ENCODE data around the gene ZMAT2.

DNA sequence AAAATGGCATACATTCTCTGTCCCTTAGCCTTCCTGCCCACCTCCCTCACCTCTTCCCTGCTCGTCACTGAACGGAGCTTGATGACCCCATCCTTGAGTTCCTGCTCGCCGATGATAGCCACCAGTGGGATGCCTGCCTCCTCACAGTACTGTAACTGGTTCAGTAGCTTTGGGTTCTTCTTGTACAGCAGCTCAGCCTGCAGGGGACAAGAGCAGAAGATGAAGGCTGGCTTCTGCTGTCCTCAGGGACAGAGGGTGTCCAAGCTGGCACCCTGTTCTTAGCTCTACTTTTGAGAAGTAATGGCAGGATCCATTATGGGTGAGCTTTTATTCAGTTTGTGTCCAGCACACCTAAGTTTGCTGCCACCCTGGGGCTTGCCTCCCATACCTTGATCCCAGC is 25.6 kb upstream of the ZMAT2 start:
- no peak for TF ChIP-seq POLR2A (IDR thresholded peaks at IDR 0.05)
- TF ChIP-seq, protein P1, sequence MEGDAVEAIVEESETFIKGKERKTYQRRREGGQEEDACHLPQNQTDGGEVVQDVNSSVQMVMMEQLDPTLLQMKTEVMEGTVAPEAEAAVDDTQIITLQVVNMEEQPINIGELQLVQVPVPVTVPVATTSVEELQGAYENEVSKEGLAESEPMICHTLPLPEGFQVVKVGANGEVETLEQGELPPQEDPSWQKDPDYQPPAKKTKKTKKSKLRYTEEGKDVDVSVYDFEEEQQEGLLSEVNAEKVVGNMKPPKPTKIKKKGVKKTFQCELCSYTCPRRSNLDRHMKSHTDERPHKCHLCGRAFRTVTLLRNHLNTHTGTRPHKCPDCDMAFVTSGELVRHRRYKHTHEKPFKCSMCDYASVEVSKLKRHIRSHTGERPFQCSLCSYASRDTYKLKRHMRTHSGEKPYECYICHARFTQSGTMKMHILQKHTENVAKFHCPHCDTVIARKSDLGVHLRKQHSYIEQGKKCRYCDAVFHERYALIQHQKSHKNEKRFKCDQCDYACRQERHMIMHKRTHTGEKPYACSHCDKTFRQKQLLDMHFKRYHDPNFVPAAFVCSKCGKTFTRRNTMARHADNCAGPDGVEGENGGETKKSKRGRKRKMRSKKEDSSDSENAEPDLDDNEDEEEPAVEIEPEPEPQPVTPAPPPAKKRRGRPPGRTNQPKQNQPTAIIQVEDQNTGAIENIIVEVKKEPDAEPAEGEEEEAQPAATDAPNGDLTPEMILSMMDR (IDR thresholded peaks at IDR 0.05): no peak

Measured in heart left ventricle (tissue), 13 donors.